Measurements from ENCODE around the gene ANTXR1.

Gene ANTXR1

DNA sequence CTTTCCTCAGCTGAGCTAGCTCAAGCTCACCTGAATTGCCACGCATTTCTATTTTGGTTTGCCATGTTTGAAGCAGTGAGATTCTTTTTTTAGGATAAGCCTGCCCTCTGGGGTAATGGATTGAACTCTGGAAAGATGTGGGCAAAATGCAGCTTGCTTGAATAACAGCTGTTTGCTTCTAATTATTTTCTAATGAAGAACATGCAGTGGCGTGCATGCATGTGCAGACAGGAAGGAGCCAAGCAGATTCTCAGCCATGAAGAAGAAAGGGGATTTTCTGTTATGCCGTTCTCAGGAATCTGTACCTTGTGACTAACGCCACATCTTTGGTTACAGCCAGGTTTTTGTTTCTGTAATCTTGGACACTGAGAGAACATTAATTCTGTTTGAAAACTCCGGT is 171.2 kb downstream of the ANTXR1 start:
- no peak for DNase-seq (ENCODE audit: low spot score)

DNA sequence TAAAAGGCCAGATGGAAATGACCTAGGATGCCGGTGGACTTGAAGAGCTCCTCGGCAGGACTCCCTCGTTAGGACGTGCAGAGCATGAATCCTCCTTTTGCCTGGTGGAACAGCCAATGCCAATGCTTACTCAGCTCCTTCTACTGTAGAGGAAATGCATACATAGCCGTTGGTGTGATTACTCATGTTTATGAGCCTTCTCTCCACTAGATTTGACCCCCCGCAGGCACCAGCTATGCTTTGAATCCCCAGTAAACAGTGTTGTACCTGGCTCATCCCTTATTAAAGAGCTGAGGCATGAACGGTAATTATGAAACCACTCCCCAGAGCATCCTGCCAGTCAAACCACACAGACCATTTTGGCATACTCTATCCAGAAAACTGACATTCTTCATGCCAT is 172.8 kb downstream of the ANTXR1 start:
- DNase-seq (ENCODE audit: low spot score) = no peak

DNA sequence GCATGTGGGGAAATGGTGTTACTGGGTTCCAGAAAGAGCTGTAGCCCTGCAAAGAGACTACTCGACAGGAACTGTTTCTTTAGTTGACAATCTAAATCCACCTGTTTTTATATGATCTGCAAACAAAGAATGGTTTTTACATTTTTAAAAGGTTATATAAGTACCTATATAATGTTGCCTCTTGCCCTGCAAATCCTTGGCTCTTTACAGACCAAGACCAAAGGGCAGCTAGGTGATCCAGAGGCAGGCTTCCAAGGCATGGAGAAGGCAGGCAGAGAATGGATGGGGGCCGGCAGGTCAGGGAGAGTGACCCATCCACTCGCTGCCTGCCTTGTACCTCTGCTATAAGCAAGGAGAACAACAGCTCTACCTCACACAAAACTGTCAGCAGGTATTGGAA is 173.6 kb downstream of the ANTXR1 start:
- no peak for DNase-seq (ENCODE audit: low spot score)

DNA sequence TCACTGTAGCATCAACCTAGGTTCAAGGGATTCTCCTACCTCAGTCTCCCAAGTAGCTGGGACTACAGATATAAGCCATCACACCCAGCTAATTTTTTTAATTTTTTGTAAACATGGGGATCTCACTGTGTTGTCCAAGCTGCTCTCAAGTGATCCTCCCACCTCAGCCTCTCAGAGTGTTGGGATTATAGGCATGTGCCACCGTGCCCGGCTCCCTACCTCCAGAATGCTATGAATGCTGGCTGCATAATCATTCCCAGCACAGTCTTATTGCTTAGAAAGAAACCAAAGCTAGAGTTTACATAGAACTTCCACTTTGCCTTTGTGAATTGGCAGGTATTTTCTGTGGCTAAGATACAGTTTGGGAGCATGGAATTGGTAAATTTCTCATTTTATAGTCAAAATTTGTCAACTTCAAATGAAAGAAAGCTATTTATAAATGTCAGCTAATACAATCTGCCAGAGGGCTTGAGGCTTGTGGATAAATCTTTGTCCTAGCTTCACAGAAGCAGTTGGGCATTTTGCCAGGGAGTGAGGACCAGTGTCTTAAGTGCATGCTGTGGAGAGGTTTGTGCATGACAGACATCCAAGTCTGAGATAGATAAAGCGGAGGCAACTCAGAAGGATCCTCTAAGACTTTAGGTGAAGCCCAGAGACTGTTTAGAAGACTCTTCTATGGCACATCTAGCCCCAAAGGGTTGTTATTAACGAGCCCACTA is 175.4 kb downstream of the ANTXR1 start:
- no peak for DNase-seq (ENCODE audit: low spot score)

DNA sequence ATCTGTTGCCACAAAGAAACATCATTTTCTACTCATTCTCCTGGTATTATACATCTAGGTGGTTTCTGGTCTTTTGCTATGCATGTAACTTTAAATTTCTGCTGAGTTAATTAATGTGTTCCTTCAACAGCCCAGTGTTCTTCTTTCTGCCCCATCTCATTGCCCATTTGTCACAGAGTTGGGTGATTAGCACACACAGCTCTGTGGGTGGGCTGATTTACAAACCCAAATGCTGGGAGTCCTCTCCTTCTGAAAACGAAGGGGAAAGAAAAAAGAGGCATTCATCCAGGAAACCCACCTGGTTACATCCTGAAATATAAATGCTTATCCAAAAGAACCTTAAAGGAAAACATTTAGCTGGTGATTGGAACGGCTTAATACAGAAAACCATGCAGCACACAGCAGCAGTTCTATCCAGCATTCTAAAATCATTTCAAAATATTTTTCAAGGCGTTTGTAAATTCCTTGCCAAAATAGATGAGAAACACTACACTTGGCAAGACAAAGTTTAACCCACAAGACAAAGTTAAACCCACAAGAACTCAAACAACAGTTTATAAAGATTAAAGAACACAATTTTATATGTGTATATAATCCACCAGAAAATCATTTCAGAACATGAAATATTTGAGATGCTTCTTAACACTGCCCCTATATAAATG is 177.9 kb downstream of the ANTXR1 start:
- DNase-seq (ENCODE audit: low spot score) = no peak

DNA sequence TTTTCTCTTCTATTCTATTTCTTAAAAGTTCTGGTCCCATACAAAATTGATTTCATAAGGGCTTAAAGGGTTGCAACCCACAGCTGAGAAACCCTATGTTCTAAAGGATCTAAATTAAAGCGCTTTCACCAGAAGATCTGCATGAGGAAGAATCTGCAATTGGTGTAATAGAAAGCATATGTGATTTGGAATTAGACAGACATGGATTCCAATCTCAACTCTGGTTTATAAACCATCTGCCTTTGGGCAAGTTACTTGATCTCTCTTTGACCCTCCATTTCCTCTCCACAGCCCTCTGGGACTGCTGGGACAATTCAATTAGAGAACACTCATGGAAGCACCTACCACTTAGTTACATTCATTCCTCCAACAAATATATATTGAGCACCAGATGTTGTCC is 178.7 kb downstream of the ANTXR1 start:
- DNase-seq (ENCODE audit: low spot score) = no peak

DNA sequence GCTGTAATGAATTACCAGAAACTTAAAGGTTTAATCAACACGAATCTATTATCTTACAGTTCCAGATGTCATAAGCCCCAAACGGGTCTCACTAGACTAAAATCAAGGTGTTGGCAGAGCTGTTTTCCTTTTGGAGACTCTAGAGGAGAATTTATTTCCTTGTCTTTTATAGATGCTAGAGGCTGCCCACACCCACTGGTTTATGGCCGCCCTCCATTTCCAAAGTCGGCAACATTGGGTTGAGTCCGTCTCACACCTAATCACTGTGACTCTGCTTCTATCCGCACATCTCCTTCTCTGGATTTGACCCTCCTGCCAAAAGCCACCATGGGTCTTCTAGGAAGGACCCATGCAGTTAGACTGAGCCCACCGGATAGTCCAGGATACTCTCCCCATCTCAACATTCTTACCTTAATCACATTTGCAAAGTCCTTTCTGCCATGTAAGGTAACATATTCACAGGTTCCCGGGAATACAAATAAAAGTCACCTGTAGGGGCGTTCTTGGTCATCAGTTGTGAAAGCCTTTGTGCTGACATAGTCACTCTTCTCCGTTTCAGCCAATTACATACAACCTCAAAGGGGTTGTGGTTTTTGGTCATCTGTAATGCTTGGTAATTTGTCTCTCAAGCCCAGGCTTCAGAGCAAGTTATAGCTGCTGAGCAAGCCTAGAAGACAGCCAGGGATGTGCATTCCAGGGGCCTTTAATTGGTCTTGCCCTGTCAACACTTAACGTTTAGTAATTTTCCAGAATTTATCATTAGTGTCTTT is 179.4 kb downstream of the ANTXR1 start:
- no peak for DNase-seq (ENCODE audit: low spot score)

DNA sequence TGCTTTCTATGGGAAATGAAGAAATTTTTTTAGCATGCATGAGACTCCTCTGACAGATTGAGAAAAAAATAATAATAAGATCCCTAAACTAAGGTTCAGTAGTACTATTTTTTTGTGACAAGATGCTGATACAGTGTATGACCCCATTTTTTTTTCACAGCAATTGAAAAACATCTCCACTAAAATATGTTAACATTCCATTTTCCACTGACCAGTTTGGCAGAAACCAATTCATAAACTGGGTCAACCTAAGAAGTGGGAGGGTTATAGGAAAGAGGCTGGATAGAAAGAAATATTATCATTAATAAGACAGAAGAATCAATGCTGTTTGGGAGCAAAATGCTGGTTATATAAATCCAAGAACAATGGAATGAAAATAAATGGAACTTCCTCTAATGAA is 182.7 kb downstream of the ANTXR1 start:
- DNase-seq (ENCODE audit: low spot score) = no peak

DNA sequence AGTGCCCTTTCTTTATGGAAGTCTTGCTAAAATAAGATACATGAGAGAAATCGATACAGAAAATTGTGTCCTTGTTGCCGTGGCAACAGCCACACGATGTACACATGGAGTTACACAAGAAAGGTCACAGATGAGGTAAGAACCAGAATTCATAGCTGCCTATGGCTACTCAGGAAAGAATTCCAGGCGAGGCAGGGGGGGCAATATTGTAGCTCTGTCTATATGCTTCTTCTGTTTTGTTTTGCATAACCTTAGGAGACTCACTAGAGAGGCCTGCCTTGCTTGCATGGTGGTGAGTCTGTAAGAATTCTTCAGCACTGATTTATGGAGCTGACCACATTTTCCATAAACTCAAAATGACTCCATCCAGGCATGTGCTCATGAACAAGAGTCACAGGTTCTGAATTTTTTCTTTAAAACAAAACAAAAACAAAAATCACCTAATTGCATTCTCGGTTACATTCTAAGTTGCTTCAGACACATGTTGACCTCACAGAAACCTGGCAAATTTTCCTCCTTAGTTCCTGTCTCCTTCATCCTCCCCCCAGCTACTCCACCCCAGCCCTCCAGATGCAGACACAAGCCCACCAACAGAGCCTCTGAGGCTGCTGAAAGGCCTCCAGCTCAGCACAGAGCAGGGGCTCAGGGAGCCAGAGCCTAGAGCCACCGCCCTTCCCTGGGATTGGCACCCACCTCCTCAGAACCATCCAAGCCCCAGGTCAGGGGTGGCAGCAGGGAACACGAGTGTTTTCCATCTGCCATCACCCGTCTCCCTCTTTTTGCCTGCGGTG is 183.5 kb downstream of the ANTXR1 start:
- peak; percentile 41 for DNase-seq (ENCODE audit: low spot score)

DNA sequence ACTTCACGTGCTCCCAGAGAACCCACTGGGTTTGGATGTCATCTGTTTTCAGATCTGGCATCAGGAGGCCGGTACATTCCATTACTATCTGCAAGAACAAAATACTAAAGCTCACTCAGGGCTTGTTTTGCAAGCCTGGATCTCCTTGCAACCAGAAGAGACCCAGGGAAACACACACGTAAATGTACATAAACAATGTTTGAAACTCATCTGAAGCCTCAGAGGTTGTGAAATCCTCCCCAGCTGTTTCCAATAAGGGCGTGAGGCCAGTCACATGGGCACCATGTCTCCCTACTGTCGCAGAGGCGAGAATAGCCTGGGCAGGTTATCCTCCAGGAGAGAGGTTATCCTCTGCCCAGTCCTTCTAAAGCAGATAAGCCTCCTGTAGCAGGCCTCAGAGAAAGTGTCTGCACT is 187.1 kb downstream of the ANTXR1 start:
- no peak for DNase-seq (ENCODE audit: low spot score)

DNA sequence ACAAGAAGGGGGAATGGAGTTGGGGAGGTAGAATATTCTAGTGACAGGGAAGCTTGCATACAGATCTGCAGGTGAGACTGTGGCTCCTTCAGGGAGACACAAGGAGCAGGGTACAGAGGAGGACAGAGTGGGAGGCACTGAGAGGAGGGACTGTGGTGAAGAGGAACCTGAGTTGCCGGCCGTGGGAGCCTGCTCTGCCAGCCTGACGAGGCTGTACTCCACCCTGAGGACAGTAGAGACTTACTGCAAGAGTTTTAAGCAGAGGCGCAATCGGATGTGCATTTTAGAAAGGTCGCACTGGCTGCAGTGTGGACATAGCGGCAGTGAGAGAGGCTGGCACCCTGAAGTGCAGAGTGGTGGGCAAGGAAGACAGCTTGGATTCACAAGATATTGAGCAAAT is 188.3 kb downstream of the ANTXR1 start:
- DNase-seq (ENCODE audit: low spot score) = no peak

DNA sequence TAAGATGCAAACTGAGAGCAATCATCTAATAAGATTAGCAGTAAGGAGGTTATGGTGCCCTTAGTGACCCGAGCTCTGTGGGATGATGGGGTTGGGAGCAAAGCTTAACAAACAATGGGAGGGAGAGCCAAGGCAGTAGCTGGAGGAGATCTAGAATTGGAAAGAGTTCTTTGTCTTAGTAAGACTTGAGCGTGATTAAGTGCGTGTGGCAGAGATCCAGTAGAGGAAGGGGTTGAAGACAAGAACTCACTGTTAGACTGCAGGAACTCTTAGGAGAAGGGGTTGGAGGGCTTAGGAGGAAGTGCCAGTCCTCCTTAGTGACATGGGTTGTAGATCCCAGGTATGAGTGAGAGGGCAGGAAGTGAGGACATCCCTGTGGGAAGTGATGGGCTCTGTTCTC is 189.3 kb downstream of the ANTXR1 start:
- no peak for DNase-seq (ENCODE audit: low spot score)

DNA sequence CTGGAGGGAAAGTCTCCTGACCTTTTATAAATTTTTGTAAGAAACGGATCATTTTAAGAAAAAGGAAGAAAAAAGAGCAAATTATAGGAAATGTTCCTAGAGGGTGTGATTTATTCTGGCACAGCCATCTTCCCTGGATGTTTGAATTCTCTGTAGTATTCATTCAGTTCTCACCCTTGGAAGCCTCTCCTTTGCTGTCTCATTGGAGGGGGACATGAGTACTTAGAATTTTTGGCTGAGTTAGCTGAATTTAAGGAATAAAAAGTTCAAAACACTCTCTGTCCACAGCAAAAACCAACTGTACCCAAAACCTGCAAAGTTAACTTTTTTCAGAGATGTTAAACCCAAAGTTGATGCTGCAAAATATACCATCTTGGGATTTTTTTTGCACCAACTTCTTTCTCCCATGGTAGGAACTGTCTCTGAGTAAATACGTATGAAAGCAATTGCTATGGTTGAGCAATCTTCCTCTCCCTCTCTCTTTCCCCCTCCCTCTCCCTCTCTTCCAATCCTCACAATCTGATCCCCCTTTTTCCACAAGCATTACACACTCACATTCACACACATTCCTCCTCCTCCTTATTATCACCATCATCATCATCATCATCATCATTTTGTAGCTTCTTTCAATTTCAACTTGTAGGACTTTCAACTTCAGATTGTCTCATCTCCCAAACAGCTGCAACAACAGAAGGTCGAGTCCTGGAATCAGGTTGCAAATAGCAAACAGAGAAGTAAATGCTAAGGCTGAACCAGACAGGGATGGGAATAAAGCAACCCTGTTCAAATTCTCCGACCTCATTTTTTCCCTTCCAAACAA is 190.4 kb downstream of the ANTXR1 start:
- no peak for DNase-seq (ENCODE audit: low spot score)

DNA sequence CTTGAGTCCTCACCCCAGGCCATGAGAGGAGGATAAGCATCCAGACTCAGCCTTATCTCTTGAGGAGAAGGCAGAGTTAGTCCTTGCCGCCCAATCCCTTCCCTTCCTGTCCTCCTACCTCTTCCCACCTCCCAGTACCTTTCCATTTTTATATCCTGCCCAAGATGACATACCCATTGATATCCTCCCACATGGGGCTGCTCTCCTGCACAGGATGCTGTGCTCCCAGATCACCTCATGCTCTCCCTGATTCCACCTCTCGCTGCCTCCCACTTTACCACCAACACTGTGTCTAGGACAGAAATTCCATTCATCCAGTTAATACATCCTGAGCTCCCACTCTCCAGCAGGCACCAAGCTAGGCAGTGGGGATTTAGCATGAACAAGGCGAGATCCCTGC is 191.7 kb downstream of the ANTXR1 start:
- DNase-seq (ENCODE audit: low spot score) = no peak

DNA sequence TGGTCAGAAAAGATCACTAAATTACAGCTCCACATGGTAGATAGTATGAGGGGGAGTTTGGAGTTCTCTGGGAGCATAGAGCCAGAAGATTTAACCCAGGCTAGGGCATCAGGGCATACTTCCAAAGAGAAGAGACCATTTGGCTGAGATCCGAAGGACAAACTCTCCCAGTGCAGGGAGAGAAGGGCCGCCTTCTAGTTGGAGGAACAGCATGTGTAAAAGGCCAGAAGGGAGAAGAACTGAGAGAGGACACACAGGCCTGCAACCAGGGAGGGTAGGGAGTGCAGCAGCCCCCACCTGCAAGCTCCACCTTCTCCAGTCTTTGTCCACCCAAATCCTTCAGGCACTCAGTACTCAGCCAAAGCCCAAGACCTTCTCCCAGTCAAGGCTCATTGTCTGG is 192.1 kb downstream of the ANTXR1 start:
- DNase-seq (ENCODE audit: low spot score) = no peak

DNA sequence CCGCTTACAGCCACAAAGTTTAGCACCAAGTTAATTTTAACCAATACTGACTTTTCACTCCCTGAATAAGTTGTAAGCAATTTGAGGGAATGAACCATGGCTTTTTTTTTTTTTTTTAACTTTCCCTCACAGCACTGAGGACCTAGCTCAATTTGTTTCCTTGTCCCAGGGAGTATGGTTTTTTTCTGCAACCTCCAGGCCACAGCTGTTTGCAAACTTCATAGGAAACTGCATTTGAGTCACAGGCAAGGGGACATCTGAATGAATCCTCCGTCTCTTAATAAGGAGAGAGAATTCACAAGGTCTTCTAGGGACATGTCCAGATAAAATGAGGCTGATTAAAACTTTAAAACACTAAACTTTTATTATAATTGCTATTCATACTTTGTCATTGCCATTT is 192.5 kb downstream of the ANTXR1 start:
- no peak for DNase-seq (ENCODE audit: low spot score)

DNA sequence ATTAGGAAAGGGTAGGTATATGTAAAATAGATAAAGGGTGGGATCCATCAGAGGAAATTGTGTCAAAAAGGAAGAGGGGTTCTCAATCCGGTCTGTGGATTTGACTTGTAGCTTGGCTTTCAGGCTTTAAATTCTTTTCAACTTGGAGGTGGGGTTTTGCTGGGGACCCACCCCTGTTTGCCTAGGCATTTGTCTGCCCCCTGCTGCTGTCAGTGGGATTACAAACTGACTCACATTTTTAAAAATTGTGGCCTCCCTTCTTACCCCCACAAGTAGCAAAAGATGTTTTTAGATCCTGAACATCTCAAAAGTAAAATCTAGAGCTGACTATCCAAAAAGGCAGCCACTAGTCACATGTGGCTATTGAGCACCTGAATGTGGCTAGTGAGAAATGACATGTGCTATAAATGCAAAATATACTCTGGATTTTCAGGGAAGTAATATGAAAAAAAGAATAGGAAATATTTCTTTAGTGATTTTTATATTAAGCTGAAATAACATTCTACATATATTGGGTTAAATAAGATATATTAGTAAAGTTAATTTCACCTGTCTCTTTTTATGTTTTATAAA is 195.1 kb downstream of the ANTXR1 start:
- DNase-seq (ENCODE audit: low spot score) = no peak

DNA sequence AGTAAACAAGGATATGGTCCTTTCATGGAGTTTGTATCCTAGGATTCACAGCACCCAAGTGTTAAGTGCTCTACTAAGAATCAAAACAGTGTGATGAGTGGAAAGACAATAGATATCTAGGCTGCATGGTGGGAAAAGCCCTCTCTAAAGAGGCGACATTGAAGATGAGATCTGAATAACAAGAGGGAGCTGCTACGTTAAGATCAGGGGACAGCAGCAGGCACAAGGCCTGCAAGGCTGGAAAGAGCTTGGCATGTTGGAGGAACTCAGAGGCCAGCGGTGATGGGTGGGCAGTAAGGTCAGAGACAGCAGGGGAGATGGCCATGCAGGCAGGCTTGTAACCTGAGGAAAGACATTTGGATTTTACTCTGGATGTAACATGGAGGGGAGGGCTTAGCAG is 196.5 kb downstream of the ANTXR1 start:
- DNase-seq (ENCODE audit: low spot score) = no peak

DNA sequence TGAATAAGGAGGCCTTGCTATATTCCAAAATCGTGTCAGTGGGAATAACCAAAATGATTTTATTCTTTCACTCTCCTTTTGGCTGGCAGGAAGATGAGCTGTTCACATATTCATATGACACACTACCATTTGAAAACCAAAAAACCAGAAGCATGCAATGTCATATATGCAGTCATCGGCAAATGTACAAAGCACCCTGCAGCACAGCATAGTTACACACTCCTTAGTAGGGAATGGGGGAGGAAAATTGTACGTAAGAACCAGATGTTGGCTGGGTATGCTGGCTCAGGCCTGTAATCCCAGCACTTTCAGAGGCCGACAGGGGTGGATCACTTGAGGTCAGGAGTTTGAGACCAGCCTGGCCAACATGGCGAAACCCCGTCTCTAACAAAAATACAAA is 197.4 kb downstream of the ANTXR1 start:
- no peak for DNase-seq (ENCODE audit: low spot score)

DNA sequence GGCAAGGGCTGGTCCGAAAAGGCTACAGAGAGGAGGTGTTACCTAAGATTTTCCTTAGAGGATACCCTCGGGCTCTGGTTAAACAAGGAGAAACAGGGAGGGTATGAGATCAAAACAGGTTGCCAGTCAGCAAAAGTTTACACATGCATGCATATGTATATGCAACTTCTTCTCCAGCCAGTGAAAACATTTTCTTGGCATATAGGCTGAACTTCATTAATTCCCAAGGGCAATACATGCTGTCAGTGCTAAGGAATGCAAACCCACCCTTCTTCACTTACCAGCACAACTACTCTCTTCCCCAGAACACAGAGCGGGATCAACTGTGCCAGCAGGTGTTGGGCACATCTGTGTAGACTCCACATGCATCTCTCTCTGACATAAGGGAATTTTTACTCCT is 198.1 kb downstream of the ANTXR1 start:
- no peak for DNase-seq (ENCODE audit: low spot score)

DNA sequence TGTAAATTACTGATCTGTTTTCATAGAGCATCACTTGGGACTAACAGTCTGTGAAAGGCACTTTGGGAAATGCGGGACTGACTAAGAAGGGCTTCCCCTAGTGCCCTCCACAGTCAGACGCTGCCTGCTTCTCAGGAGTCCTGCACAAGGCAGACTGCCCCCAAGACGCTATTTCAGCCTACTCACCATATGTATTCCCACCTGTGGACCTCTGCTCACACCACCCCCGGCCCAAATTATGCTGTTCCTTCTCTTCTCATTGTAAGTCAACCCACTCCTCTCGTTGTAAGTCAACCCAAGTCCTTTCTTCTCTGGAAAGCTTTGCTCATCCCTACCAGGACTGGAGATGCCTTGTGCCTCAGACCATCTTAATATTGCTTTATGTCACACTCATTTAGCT is 198.7 kb downstream of the ANTXR1 start:
- DNase-seq (ENCODE audit: low spot score) = no peak
